DOHH2 (cell line): ENCODE data around the gene LONP2.

Source experiments
- EZH2phosphoT487 ChIP-seq: fragments of 200-600 bp; sonication (generic); IDR thresholded peaks from 2 replicates; pipeline ENCODE4 v1.6.1; 2017; ENCODE audit warnings: borderline replicate concordance, mild to moderate bottlenecking, antibody characterized with exemption, low read length, moderate library complexity, mixed read lengths
- TF ChIP-seq, protein P1 (sequence below): fragments of 200-600 bp; sonication (generic); IDR thresholded peaks from one replicate; pipeline ENCODE4 v1.5.1; 2014; ENCODE audit warnings: antibody characterized with exemption, mild to moderate bottlenecking, low read depth, low read length; ENCODE audit not compliant: poor library complexity, severe bottlenecking

DNA sequence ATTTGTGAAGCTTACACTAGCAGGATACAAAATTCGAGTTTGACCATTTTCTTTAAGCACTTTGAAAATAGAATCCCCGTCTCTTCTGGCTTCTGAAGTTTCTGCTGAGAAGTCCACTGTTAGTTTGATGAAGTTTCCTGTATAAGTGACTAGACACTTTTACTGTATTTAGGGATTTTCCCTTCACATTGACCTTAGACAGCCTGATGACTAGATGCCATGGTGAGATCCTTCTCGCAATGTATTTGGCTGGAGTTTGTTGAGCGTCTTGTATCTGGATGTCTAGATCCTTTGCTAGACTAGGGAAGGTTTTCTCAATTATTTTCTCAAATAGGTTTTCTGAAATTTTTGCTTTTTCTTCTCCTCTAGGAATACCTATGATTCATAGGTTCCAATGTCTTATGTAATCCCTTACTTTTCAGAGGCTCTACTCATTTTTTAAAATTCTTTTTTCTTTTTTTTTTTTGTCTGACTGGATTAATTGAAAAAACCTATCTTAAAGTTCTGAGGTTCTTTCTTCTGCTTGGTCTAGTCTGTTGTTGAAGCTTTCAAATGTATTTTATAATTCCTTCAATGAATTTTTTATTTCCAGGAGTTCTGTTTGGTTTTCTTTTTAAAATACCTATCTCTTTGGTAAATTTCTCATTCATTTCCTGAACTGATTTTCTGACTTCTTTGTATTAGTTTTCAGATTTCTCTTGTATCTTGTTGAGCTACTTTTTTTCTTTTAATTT is 67.0 kb downstream of the LONP2 start:
- TF ChIP-seq, protein P1, sequence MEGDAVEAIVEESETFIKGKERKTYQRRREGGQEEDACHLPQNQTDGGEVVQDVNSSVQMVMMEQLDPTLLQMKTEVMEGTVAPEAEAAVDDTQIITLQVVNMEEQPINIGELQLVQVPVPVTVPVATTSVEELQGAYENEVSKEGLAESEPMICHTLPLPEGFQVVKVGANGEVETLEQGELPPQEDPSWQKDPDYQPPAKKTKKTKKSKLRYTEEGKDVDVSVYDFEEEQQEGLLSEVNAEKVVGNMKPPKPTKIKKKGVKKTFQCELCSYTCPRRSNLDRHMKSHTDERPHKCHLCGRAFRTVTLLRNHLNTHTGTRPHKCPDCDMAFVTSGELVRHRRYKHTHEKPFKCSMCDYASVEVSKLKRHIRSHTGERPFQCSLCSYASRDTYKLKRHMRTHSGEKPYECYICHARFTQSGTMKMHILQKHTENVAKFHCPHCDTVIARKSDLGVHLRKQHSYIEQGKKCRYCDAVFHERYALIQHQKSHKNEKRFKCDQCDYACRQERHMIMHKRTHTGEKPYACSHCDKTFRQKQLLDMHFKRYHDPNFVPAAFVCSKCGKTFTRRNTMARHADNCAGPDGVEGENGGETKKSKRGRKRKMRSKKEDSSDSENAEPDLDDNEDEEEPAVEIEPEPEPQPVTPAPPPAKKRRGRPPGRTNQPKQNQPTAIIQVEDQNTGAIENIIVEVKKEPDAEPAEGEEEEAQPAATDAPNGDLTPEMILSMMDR: no peak
- no peak for TF ChIP-seq EZH2phosphoT487
